IPS-15b (cell line): ENCODE measurements around the gene CHD1L.
"Not testable (repeated sequence)": the region's sequence is repeated elsewhere in the genome, so short reads cannot be mapped to it uniquely, and the experiment has no call there.

Source experiments
- H3K27me3 ChIP-seq: one replicate; pipeline ENCODE4 v1.6.1; 2013; ENCODE audit warnings: low read length; ENCODE audit not compliant: control insufficient read depth, insufficient read depth
- H3K36me3 ChIP-seq: one replicate; pipeline ENCODE4 v1.6.1; 2013; ENCODE audit warnings: low read length; ENCODE audit not compliant: control insufficient read depth, insufficient read depth
- H3K4me1 ChIP-seq: one replicate; pipeline ENCODE4 v1.6.1; 2013; ENCODE audit warnings: mild to moderate bottlenecking, low read length; ENCODE audit not compliant: control insufficient read depth, insufficient read depth
- H3K4me3 ChIP-seq: one replicate; pipeline ENCODE4 v1.5.1; 2013; ENCODE audit warnings: low read depth, low read length
- H3K9ac ChIP-seq: one replicate; pipeline ENCODE4 v1.6.1; 2013; ENCODE audit warnings: low read depth, mild to moderate bottlenecking, low read length
- H3K9me3 ChIP-seq: one replicate; pipeline ENCODE4 v1.6.1; 2013; ENCODE audit warnings: mild to moderate bottlenecking, low read length; ENCODE audit not compliant: control insufficient read depth, insufficient read depth

CHD1L gene

GRCh38 chr1:147236959-147237791 lies 5.3 kb upstream of the CHD1L start:
- Histone ChIP-seq H3K4me3 (no peak overlapping the region), H3K27me3 (peaks cover 4% of the 10 kb centered on the region), H3K4me1 (no peaks in the 10 kb centered on the region), H3K9ac (no peak overlapping the region), H3K36me3 (no peaks in the 10 kb centered on the region), H3K9me3 (peaks cover under 1% of the 10 kb centered on the region)

DNA sequence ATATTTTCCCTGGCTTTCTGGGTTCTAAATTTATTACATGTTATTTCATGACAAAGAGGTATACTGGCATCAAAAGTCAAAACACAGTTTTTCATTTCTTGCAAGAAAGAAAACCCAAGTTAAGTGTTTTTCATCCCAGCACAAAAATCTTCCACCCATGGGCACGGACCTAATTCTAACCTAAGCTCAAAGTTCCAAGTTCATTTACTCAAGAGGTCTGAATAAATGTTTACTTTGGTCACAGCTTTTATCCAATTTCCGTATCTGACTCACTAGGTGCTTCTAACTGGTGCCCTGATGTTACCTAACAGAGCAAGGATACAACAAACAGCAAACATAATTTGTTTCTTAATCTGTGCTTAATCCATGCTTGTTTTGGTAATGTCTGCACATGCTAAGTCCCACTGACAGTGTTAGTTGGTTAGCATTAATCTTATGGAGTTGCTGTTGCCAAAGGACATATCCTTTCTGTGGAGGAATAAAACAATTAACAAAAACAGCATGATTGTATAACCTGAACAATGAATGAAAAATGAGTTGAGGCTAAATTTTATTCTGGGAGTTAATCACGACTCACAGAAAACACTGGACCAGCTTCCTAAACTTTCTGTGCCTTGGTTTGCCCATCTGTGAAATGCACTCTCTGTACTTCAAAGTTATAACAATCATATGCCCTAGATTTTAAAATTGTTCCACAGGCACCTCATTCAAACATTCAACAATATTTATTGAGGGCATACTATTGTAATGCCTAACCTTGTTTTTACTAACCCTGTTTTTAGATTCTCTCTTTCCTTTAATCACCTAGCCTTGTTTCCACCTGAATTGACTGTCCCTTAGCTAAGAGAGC lies 4.2 kb upstream of the CHD1L start:
- no peaks in the 10 kb centered on the region for H3K9me3 ChIP-seq
- no peaks in the 10 kb centered on the region for H3K36me3 ChIP-seq
- H3K4me1 ChIP-seq, result no peaks in the 10 kb centered on the region
- H3K27me3 ChIP-seq, result peaks cover 4% of the 10 kb centered on the region
- no peak overlapping the region for H3K9ac ChIP-seq
- no peak overlapping the region for H3K4me3 ChIP-seq

DNA sequence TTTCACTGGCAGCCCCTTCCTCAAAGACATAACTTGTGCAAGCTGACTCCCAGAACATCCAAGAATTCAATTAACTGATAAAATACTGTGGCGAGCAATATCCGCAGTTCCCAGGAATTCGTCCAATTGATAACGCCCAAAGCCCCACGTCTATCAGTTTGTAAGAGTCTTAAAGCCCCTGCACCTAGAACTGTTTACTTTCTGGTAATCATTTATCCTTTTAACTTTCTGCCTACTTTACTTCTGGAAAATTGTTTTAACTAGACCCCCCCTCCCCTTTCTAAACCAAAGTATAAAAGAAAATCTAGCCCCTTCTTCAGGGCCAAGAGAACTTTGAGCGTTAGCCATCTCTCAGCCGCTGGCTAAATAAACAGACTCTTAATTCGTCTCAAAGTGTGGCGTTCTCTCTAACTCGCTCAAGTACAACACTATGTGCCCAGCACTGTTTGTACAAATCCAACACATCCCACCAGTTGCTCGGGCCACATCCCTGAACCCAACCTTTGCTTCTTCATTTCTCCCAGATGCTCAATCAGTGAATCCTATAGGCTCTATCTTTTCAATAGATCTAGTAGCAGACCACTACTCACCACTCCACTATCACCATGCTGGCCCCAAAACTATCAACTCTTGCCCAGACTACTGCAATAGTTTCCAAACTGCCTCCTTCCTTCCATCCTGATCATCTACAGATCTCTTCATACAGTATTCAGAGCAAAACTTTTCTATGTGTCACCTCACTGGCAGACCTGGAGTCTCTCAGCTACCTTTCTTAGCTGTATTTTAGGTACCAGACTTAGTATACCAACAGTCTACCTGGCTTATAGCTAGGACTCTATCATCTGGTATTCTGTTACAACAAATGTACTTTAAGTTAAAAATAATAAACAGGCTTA lies 3.3 kb upstream of the CHD1L start:
- Histone ChIP-seq H3K4me1 (no peaks in the 10 kb centered on the region), H3K36me3 (no peaks in the 10 kb centered on the region), H3K9me3 (no peaks in the 10 kb centered on the region), H3K9ac (no peak overlapping the region), H3K4me3 (no peak overlapping the region), H3K27me3 (peaks cover 4% of the 10 kb centered on the region)

DNA sequence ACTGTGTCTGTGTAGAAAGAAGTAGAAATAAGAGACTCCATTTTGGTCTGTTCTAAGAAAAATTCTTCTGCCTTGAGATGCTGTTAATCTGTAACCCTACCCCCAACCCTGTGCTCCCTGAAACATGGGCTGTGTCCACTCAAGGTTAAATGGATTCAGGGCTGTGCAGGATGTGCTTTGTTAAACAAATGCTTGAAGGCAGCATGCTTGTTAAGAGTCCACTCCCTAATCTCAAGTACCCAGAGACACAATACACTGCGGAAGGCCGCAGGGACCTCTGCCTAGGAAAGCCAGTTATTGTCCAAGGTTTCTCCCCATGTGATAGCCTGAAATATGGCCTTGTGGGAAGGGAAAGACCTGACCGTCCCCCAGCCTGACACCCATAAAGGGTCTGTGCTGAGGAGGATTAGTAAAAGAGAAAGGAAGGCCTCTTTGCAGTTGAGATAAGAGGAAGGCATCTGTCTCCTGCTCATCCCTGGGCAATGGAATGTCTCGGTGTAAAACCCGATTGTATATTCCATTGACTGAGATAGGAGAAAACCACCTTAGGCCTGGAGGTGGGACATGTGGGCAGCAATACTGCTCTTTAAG lies 2.3 kb upstream of the CHD1L start:
- H3K9ac ChIP-seq, H3K27me3 ChIP-seq, H3K36me3 ChIP-seq, H3K4me1 ChIP-seq, H3K9me3 ChIP-seq, H3K4me3 ChIP-seq: not testable (repeated sequence)

- Histone ChIP-seq H3K27me3 (peaks cover 4% of the 10 kb centered on the region), H3K9ac (no peak overlapping the region), H3K36me3 (no peaks in the 10 kb centered on the region), H3K4me1 (peaks cover 4% of the 10 kb centered on the region), H3K9me3 (no peaks in the 10 kb centered on the region), H3K4me3 (peak overlapping the region; percentile 81)
Measured at GRCh38 chr1:147241934-147242448, 493 bp upstream of the CHD1L start.

GRCh38 chr1:147243228-147243685 lies 773 bp downstream of the CHD1L start:
- Histone ChIP-seq H3K4me1 (peaks cover 4% of the 10 kb centered on the region), H3K36me3 (no peaks in the 10 kb centered on the region), H3K9ac (peak overlapping the region; percentile 63), H3K9me3 (no peaks in the 10 kb centered on the region), H3K27me3 (peaks cover 4% of the 10 kb centered on the region), H3K4me3 (peak overlapping the region; percentile 81)

- Histone ChIP-seq H3K4me3 (peak overlapping the region; percentile 81), H3K9ac (no peak overlapping the region), H3K9me3 (no peaks in the 10 kb centered on the region), H3K36me3 (no peaks in the 10 kb centered on the region), H3K27me3 (peaks cover 4% of the 10 kb centered on the region), H3K4me1 (peaks cover 4% of the 10 kb centered on the region)
Measured at GRCh38 chr1:147243841-147244240, 1.4 kb downstream of the CHD1L start.

DNA sequence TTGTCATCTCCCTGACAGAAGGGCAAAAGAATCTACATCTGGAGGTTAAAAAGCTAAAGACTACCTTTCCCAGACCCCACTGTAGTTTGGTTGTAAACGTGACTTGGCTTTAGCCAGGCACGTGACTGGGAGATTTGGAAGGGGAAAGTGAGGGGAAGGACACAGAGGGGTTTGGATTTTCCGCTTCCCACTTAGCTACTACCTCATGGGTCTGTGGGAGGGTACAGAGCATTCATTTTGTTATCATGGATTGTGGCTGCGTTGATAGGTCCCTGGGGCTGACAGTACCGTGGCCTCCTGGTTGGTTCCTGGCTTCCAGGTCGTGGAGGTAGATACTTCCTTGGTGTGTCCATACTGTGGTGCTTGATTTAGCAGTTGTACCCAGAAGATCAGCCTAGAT lies 2.6 kb downstream of the CHD1L start:
- H3K4me1 ChIP-seq, result peaks cover 4% of the 10 kb centered on the region
- H3K4me3 ChIP-seq, result no peak overlapping the region
- no peaks in the 10 kb centered on the region for H3K9me3 ChIP-seq
- no peak overlapping the region for H3K9ac ChIP-seq
- H3K36me3 ChIP-seq, result no peaks in the 10 kb centered on the region
- peaks cover 4% of the 10 kb centered on the region for H3K27me3 ChIP-seq

GRCh38 chr1:147245586-147246021 lies 3.1 kb downstream of the CHD1L start:
- Histone ChIP-seq H3K36me3 (no peaks in the 10 kb centered on the region), H3K4me1 (peaks cover 4% of the 10 kb centered on the region), H3K27me3 (peaks cover 4% of the 10 kb centered on the region), H3K4me3 (no peak overlapping the region), H3K9ac (no peak overlapping the region), H3K9me3 (no peaks in the 10 kb centered on the region)

DNA sequence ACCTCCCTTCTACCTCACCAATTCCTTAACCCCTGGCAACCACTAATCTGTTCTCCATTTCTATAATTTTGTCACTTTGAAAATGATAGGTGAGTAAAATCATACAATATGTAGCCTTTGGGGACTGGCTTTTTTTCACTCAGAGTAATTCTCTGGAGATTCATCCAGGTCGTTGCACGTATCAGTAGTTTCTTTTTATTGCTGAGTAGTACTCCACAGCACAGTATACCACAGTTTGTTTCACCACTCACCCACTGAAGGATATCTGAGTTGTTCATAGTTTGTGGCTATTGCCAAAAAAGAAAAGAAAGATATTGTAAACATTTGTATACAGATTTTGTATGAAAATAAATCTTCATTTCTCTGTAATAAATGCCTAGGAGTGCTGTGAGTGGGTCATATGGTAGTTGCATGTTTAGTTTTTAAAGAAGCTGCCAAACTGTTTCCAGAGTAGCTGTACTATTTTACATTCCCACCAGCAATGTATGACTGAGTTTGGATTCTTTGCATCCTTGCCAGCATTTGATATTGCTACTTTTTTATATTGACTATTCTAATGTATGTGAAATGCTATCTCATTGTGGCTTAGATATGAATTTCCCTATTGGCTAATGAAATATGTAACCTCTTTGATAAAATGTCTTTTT lies 3.7 kb downstream of the CHD1L start:
- Histone ChIP-seq H3K4me3 (no peak overlapping the region), H3K9ac (no peak overlapping the region), H3K36me3 (no peaks in the 10 kb centered on the region), H3K27me3 (peaks cover 4% of the 10 kb centered on the region), H3K9me3 (no peaks in the 10 kb centered on the region), H3K4me1 (peaks cover 4% of the 10 kb centered on the region)
